ENCODE measurements around the gene AK1. TPM values are rescaled to one million over a fixed set of nuclear protein-coding genes. Genes with fewer than 3 reads are reported as not detected.
"Not testable (repeated sequence)": the region's sequence is repeated elsewhere in the genome, so short reads cannot be mapped to it uniquely, and the experiment has no call there.

The AK1 gene
- total RNA-seq, 1 experiment from 2014 or later = 86.3 TPM

DNA sequence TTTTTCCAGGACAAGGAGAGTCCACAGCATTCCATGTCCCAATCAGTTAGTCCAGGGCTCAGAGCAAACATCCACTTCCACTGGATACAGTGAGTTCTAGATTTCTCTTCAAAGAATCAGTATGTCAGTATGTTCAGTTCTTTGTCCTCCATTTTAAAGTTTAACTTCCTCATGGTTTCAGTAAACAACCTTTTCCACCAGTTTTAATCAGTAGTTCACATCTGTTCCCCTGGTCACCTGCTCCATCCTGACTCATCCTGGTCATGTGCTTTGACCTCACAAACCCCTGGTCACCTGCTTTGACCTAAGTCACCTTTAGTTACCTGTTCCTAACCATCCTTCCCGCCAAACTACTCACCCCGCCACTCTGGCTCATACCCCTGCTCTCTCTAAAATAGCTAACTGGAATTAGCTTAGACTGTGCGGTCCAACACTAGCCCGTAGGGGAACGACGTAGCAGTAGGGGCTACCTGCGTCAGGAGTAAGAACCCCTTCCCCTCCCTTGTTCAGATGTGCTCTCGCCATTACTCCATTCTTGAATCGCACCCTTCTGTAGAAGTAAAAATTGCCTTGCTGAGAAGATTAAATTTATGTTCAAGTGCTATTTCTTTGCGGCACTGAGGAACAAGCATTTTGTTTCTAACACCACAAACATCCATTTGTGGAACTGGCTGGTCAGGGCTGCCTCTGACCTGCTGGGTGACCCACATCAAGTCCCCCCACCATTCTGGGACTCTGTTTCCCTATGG is 28.5 kb downstream of the AK1 start:
- DNase-seq (ENCODE audit: low read depth) = no peak

- DNase-seq (ENCODE audit: low read depth) = no peak
Observed at GRCh38 chr9:127847833-127848755, 29.4 kb downstream of the AK1 start.

DNA sequence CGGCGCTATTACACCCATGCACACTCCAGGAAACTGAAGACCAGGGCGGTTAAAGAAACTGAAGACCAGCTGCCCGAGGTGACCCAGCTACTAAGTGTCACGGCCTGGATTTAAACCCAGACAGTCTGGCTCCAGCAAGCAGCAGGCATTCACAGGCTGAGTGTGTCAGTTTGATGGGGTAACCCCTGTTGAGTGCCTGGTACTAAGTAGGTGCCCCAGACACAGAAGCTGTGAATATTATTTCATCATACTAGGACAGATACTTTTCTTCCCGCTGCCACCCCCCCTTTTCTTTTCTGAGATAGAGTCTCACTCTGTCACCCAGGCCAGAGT is 30.3 kb downstream of the AK1 start:
- no peak for DNase-seq (ENCODE audit: low read depth)

- no peak for DNase-seq (ENCODE audit: low read depth)
Observed at GRCh38 chr9:127846443-127847177, 30.9 kb downstream of the AK1 start.

DNA sequence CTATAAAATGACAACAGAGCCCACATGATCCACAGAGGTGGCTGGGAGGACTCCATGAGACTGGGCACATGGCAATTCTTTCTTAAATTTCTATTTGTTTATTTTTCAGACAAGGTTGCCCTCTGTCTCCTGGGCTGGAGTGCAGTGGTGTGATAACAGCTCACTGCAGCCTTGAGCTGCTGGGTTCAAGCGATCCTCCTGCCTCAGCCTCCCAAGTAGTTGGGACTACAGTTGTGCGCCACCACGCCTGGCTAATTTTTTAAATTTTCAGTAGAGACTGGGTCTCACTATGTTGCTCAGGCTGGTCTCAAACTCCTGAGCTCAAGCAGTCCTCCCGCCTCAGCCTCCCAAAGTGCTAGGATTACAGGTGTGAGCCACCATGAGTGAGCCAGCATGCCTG is 31.9 kb downstream of the AK1 start:
- not testable (repeated sequence) for DNase-seq (ENCODE audit: low read depth)

- DNase-seq (ENCODE audit: low read depth) = peak; percentile 72
Observed at GRCh38 chr9:127844821-127845359, 32.6 kb downstream of the AK1 start.

- no peak for DNase-seq (ENCODE audit: low read depth)
Observed at GRCh38 chr9:127841087-127841835, 36.2 kb downstream of the AK1 start.

- DNase-seq (ENCODE audit: low read depth) = peak; percentile 99
Observed at GRCh38 chr9:127838375-127839078, 38.9 kb downstream of the AK1 start.

DNA sequence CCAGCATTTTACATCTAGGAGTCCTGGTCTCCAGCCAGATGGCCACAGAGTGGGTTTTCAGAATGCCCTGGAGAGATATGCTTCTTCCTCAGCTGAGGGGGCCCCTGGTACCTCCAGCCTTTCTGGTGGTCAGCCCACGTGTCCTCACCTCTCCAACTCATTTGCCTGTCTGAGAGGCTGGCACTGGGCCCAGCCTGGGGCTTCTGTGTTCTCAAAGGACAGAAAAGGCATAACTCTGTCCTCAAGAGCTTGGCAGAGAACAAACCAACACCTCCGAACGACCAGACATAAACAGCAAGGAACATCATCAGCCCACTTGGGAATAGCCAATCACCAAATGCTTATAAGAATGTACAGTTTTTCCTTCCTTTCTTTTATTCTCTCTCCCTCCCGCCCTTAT is 40.1 kb downstream of the AK1 start:
- peak; percentile 73 for DNase-seq (ENCODE audit: low read depth)

GRCh38 chr9:127836561-127836960 is 40.9 kb downstream of the AK1 start:
- not testable (repeated sequence) for DNase-seq (ENCODE audit: low read depth)

DNA sequence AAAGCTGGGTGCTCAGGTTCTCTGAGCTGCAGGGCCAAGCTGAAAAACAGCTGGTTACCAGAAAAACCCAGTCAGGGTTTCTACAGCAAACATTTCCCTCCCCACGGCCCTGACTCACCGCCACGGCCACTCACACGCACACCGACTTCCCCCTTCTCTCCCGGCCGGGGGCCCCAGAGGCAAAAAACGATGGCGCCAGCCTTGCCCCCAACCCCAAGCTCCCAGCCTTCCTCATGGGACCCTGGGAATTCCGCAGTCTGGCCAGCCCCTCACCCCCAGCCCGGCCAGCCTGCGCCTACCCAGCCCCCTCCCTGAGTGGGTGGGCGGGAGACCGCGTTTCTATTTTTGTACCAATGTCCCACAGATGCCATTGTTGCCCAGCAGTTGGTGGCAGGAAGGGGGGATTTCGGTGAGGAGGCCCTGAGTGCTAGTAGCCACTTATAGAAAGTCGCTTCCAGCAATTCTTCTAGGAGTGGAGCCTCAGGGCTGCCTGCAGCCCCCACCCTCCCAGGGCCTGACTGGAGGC is 41.4 kb downstream of the AK1 start:
- peak; percentile 81 for DNase-seq (ENCODE audit: low read depth)

DNA sequence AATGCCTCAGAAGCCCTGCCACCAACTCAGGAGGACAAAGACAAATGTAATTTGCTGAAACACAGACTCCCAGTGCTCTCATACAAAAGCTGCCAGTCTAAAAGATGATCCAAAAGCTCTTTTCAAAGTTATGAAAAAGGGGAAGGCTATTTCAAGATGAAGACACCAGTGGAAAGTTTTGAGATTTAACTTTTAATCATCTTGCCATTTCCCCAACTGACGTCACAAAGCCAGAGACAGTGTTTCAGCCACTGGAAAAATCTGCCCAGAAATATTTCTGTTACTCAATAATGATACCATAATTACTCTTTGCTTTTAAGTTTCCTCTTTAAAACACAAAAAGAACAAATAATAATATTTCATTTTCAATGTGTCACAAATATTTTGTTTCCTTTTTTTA is 43.9 kb downstream of the AK1 start:
- DNase-seq (ENCODE audit: low read depth) = no peak

GRCh38 chr9:127832248-127832647 is 45.2 kb downstream of the AK1 start:
- peak; percentile 63 for DNase-seq (ENCODE audit: low read depth)

DNA sequence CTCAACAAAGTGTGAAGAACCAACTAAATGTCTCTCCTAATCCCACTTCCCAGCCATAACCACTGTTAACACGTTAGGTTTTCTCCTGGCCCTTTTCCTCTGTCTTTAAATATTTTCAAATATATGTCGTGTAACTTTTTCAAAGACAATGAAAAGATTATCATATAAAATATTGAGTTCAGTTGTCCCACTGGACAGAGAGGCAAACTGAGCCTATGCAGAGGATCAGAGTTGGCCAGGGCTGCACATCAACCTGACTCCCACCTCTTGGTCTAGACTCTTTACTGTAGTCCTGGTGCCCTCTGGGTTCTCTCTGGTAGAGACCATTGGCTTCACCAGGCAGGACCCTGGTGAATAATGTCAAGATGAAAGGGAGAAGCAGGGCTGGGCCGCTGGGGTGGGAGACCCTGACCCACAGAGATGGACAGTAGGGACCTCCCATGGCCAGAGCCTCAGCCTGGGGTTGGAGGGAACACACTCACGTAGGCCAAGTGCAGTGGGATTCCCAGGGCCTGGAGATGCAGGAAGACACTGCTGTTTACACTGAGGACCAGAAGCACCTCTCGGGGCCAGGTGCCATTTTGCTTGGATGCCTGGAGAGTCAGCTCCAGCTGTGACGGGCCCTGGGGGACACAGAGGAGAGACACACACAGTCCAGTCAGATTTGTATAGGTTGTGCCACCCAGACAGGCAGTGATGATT is 48.1 kb downstream of the AK1 start:
- DNase-seq (ENCODE audit: low read depth) = no peak

DNA sequence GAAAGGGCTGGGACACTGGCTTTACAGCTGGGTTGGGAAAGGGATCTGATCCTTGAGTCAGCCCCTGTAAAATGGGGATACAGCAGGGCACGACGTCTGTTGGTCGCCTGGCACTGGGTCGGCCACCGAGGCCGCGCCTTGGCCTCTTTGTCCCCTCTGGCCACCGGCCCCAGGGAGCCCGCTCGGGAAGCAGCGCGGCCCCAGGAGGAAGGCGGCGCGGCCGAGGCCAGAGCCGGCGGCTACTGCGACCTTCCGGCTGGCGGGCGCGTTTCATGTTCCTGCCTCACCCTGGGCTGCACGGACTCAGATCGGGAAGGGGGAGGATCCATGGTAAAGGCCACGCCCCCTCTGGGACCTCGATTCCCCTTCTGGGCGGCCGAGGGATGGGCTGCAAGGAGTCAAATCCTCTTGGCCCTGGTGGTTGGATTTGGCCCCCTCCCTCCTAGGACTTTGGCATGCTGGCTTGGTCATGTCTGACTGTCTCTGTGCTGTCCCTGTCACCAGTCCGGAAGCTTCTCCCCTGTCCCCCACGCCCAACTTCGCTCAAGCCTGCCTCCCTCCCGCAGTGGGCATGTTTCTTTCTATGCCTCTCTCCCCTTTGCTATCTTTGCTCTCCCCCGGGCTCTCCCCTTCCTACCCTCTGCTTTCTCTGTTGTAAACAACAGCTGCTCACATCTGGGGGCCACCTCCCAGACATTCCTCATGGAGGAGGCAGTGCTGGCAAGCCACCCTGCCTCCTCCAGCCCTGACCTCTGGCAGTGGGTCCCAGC is 49.0 kb downstream of the AK1 start:
- peak; percentile 59 for DNase-seq (ENCODE audit: low read depth)

GRCh38 chr9:127826253-127826913 is 51.1 kb downstream of the AK1 start:
- no peak for DNase-seq (ENCODE audit: low read depth)

DNA sequence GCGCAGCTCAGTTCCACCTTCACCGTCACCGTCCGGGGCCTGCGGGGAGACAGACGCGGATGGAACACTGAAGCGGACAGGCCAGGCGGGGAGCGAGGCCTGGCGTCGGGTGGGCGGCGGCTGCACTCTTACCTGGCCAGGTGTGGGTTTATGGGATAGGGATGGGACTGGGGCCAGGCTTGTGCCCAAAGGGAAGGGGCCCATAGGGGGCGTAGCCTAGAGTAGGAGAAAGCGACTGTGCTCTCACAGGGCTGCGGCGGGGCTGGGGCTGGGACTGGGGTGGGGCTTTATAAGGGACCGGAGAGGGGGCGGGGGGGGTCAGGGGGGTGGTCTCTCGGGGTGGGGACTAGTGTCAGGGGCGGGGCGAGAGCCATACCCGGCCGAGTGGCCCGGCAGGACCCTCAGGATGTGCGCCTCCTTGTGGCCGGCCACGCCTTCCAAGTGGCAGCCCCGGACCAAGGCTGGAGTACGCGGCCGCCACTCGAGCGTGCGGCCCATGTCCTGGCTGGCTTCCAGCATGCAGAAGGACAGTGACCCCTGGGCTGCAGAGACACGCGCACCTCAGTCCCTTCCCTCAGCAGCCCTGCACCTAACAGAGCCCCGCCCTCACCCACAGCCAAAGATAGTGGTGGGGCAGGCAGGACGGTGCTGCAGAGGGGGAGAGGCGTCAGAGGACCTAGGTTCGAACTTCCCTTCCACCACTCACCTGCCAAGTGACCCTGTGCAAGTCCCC is 52.0 kb downstream of the AK1 start:
- DNase-seq (ENCODE audit: low read depth) = no peak

GRCh38 chr9:127822108-127822507 is 55.4 kb downstream of the AK1 start:
- DNase-seq (ENCODE audit: low read depth) = no peak

Data from M059J (cell line).